Mesendoderm (in vitro differentiated cells): ENCODE results near the gene AFF1.
A peak's percentile ranks its signal among the peaks of the same experiment; 100 is the strongest.

ENCODE experiments used
- DNase-seq: peaks from one replicate; pipeline ENCODE4 v3.0.0; 2013
- H2AK5ac ChIP-seq: 2 replicates; pipeline ENCODE4 v1.6.1; 2013; ENCODE audit warnings: low read length, inconsistent platforms
- H2BK120ac ChIP-seq: 2 replicates; pipeline ENCODE4 v1.6.1; 2013; ENCODE audit warnings: low read depth, mild to moderate bottlenecking, low read length, moderate library complexity, mixed read lengths
- H2BK15ac ChIP-seq: replicated peaks from 2 replicates; pipeline ENCODE4 v1.6.1; 2013; ENCODE audit warnings: low read depth, mild to moderate bottlenecking, moderate library complexity
- H2BK5ac ChIP-seq: 2 replicates; pipeline ENCODE4 v1.6.1; 2013; ENCODE audit warnings: low read length, inconsistent platforms
- H3K18ac ChIP-seq: 2 replicates; pipeline ENCODE4 v1.6.1; 2013; ENCODE audit warnings: mild to moderate bottlenecking, low read length, mixed read lengths
- H3K23ac ChIP-seq: one replicate; pipeline ENCODE4 v1.6.1; 2013; ENCODE audit warnings: low read length
- H3K27ac ChIP-seq: 2 replicates; pipeline ENCODE4 v1.5.1; 2013; ENCODE audit warnings: low read depth, mild to moderate bottlenecking, inconsistent platforms, low read length, moderate library complexity
- H3K27me3 ChIP-seq: 2 replicates; pipeline ENCODE4 v1.6.1; 2013; ENCODE audit warnings: low read length, control low read depth, mild to moderate bottlenecking, inconsistent platforms; ENCODE audit not compliant: insufficient read depth, poor library complexity
- H3K36me3 ChIP-seq: 2 replicates; pipeline ENCODE4 v1.6.1; 2013; ENCODE audit warnings: low read length, inconsistent platforms; ENCODE audit not compliant: control insufficient read depth, insufficient read depth
- H3K4ac ChIP-seq: one replicate; pipeline ENCODE4 v1.6.1; 2013; ENCODE audit warnings: low read depth, mild to moderate bottlenecking, low read length, moderate library complexity
- H3K4me1 ChIP-seq: 2 replicates; pipeline ENCODE4 v1.6.1; 2013; ENCODE audit warnings: low read depth, low read length, inconsistent platforms; ENCODE audit not compliant: control insufficient read depth
- H3K4me2 ChIP-seq: 2 replicates; pipeline ENCODE4 v1.6.1; 2013; ENCODE audit warnings: low read length
- H3K4me3 ChIP-seq: 2 replicates; pipeline ENCODE4 v1.5.1; 2013; ENCODE audit warnings: mild to moderate bottlenecking, low read length
- H3K56ac ChIP-seq: one replicate; pipeline ENCODE4 v1.6.1; 2013; ENCODE audit warnings: low read length
- H3K79me1 ChIP-seq: 2 replicates; pipeline ENCODE4 v1.6.1; 2013; ENCODE audit warnings: low read length, inconsistent platforms
- H3K79me2 ChIP-seq: 2 replicates; pipeline ENCODE4 v1.6.1; 2013; ENCODE audit warnings: mild to moderate bottlenecking, low read length; ENCODE audit not compliant: control insufficient read depth, insufficient read depth
- H3K9ac ChIP-seq: 2 replicates; pipeline ENCODE4 v1.6.1; 2013; ENCODE audit warnings: low read length, inconsistent platforms
- H4K5ac ChIP-seq: one replicate; pipeline ENCODE4 v1.6.1; 2013; ENCODE audit warnings: low read length
- H4K8ac ChIP-seq: one replicate; pipeline ENCODE4 v1.6.1; 2013; ENCODE audit warnings: low read depth, mild to moderate bottlenecking, control low read depth, low read length, moderate library complexity
- WGBS: extraction: QIAGEN DNeasy Blood & Tissue Kit; methylation state at CpG from one replicate; pipeline ENCODE4 v1.1.7; 2013; ENCODE audit warnings: low lambda C conversion rate, missing lambda C conversion rate; ENCODE audit not compliant: insufficient coverage; ENCODE audit errors: extremely low coverage; 5-methylcytosine and 5-hydroxymethylcytosine counted together

The AFF1 gene

GRCh38 chr4:86927843-86928395 lies 6.9 kb upstream of the AFF1 start:
- Histone ChIP-seq H3K27me3 (no peaks in the 10 kb centered on the region), H3K23ac (no peak overlapping the region), H3K79me1 (no peaks in the 10 kb centered on the region), H2AK5ac (no peak overlapping the region), H2BK120ac (no peak overlapping the region), H3K18ac (no peak overlapping the region), H3K4ac (no peak overlapping the region), H3K9ac (no peak overlapping the region), H3K4me1 (no peaks in the 10 kb centered on the region), H3K36me3 (no peaks in the 10 kb centered on the region), H4K5ac (no peak overlapping the region), H3K4me2 (no peak overlapping the region), H3K27ac (no peak overlapping the region), H3K56ac (no peak overlapping the region), H3K79me2 (no peaks in the 10 kb centered on the region), H2BK5ac (no peak overlapping the region), H3K4me3 (no peak overlapping the region), H4K8ac (no peak overlapping the region), H2BK15ac (no peak overlapping the region)
- no peak for DNase-seq
- WGBS = no CpG with 5 or more reads among the region's 2 CpGs

GRCh38 chr4:86928400-86929255 lies 6.2 kb upstream of the AFF1 start:
- no peak overlapping the region for H3K4ac ChIP-seq
- no peak overlapping the region for H3K18ac ChIP-seq
- H4K8ac ChIP-seq = no peak overlapping the region
- no peak overlapping the region for H2BK15ac ChIP-seq
- H2BK5ac ChIP-seq = no peak overlapping the region
- no peaks in the 10 kb centered on the region for H3K79me2 ChIP-seq
- no peak overlapping the region for H3K4me2 ChIP-seq
- no peaks in the 10 kb centered on the region for H3K36me3 ChIP-seq
- H2AK5ac ChIP-seq = no peak overlapping the region
- H3K79me1 ChIP-seq = no peaks in the 10 kb centered on the region
- H3K27ac ChIP-seq = no peak overlapping the region
- no peak for DNase-seq
- H3K23ac ChIP-seq = no peak overlapping the region
- H3K4me1 ChIP-seq = no peaks in the 10 kb centered on the region
- H3K27me3 ChIP-seq = no peaks in the 10 kb centered on the region
- no peak overlapping the region for H3K4me3 ChIP-seq
- H2BK120ac ChIP-seq = no peak overlapping the region
- no peak overlapping the region for H3K9ac ChIP-seq
- no peak overlapping the region for H3K56ac ChIP-seq
- 100% methylated on average over 2 of the region's 10 CpGs for WGBS
- no peak overlapping the region for H4K5ac ChIP-seq

- Histone ChIP-seq H3K4me2 (peak overlapping the region; percentile 28), H3K18ac (peak overlapping the region; percentile 88), H2AK5ac (no peak overlapping the region), H3K79me1 (peaks cover 1% of the 10 kb centered on the region), H3K4me1 (no peaks in the 10 kb centered on the region), H3K79me2 (peaks cover 15% of the 10 kb centered on the region), H3K27ac (peak overlapping the region; percentile 56), H4K8ac (no peak overlapping the region), H4K5ac (no peak overlapping the region), H3K27me3 (no peaks in the 10 kb centered on the region), H3K23ac (no peak overlapping the region), H3K9ac (peak overlapping the region; percentile 50), H2BK15ac (no peak overlapping the region), H3K56ac (peak overlapping the region; percentile 57), H2BK5ac (no peak overlapping the region), H3K36me3 (no peaks in the 10 kb centered on the region), H3K4me3 (peak overlapping the region; percentile 41), H2BK120ac (no peak overlapping the region), H3K4ac (no peak overlapping the region)
- DNase-seq = peak; percentile 58
- WGBS = no CpG with 5 or more reads among the region's 15 CpGs
These were observed 552 bp upstream of the AFF1 start for GRCh38 chr4:86934147-86934770.

GRCh38 chr4:86935566-86935852 lies 698 bp downstream of the AFF1 start:
- Histone ChIP-seq H3K27ac (peak overlapping the region; percentile 95), H3K27me3 (no peaks in the 10 kb centered on the region), H3K79me1 (peaks cover 6% of the 10 kb centered on the region), H3K79me2 (peaks cover 25% of the 10 kb centered on the region), H3K4me3 (peak overlapping the region; percentile 80), H3K36me3 (no peaks in the 10 kb centered on the region), H3K9ac (peak overlapping the region; percentile 95), H4K5ac (no peak overlapping the region), H3K4ac (peak overlapping the region; percentile 46), H3K23ac (peak overlapping the region; percentile 95), H2BK5ac (peak overlapping the region; percentile 89), H4K8ac (no peak overlapping the region), H2AK5ac (no peak overlapping the region), H3K4me1 (peaks cover 7% of the 10 kb centered on the region), H2BK15ac (no peak overlapping the region), H2BK120ac (no peak overlapping the region), H3K18ac (peak overlapping the region; percentile 55), H3K4me2 (peak overlapping the region; percentile 94), H3K56ac (peak overlapping the region; percentile 97)
- no CpG with 5 or more reads among the region's 16 CpGs for WGBS
- DNase-seq = no peak

- no peaks in the 10 kb centered on the region for H3K36me3 ChIP-seq
- no CpG with 5 or more reads among the region's 36 CpGs for WGBS
- peak overlapping the region; percentile 76 for H3K23ac ChIP-seq
- peaks cover 30% of the 10 kb centered on the region for H3K79me2 ChIP-seq
- peaks cover 6% of the 10 kb centered on the region for H3K79me1 ChIP-seq
- H3K56ac ChIP-seq = peak overlapping the region; percentile 97
- H3K9ac ChIP-seq = peak overlapping the region; percentile 95
- H3K27me3 ChIP-seq = no peaks in the 10 kb centered on the region
- H2AK5ac ChIP-seq = no peak overlapping the region
- peak overlapping the region; percentile 94 for H3K4me2 ChIP-seq
- DNase-seq = peak; percentile 90
- peak overlapping the region; percentile 80 for H3K4me3 ChIP-seq
- peaks cover 7% of the 10 kb centered on the region for H3K4me1 ChIP-seq
- no peak overlapping the region for H4K8ac ChIP-seq
- H3K4ac ChIP-seq = peak overlapping the region; percentile 37
- H2BK120ac ChIP-seq = peak overlapping the region; percentile 24
- peak overlapping the region; percentile 95 for H3K27ac ChIP-seq
- peak overlapping the region; percentile 54 for H3K18ac ChIP-seq
- no peak overlapping the region for H2BK15ac ChIP-seq
- peak overlapping the region; percentile 78 for H4K5ac ChIP-seq
- peak overlapping the region; percentile 79 for H2BK5ac ChIP-seq
These were observed 1.3 kb downstream of the AFF1 start for GRCh38 chr4:86935853-86936733.
